NCI-H1694 (cell line): ENCODE results near the gene AP1G2.
"Not testable (repeated sequence)": the region's sequence is repeated elsewhere in the genome, so short reads cannot be mapped to it uniquely, and the experiment has no call there.

Source experiments
- DNase-seq: peaks from one replicate; lab custom pipeline; 2025; lab: John Stamatoyannopoulos, UW

The AP1G2 gene

GRCh38 chr14:23567186-23568020, at the start of gene AP1G2:
Gene AP1G2 (minus strand): TSS chr14:23567791. CDS start chr14:23567314, 477 bp downstream.
- DNase-seq, result peak; percentile 74

GRCh38 chr14:23615856-23616255, 48.3 kb upstream of the AP1G2 start:
- no peak for DNase-seq

- no peak for DNase-seq
Observed at GRCh38 chr14:23614395-23614828, 46.8 kb upstream of the AP1G2 start.

GRCh38 chr14:23613242-23614070, 45.9 kb upstream of the AP1G2 start:
- no peak for DNase-seq

- DNase-seq, result no peak
Observed at GRCh38 chr14:23612802-23613201, 45.2 kb upstream of the AP1G2 start.

GRCh38 chr14:23612354-23612732, 44.8 kb upstream of the AP1G2 start:
- no peak for DNase-seq

GRCh38 chr14:23610815-23611289, 43.3 kb upstream of the AP1G2 start:
- DNase-seq, result no peak

- no peak for DNase-seq
Observed at GRCh38 chr14:23610090-23610814, 42.7 kb upstream of the AP1G2 start.

- not testable (repeated sequence) for DNase-seq
Observed at GRCh38 chr14:23609411-23610089, 42.0 kb upstream of the AP1G2 start.

- DNase-seq, result no peak
Observed at GRCh38 chr14:23609001-23609400, 41.4 kb upstream of the AP1G2 start.

GRCh38 chr14:23608454-23608853, 40.9 kb upstream of the AP1G2 start:
- no peak for DNase-seq

- DNase-seq, result no peak
Observed at GRCh38 chr14:23605931-23606585, 38.5 kb upstream of the AP1G2 start.

- no peak for DNase-seq
Observed at GRCh38 chr14:23604675-23605170, 37.1 kb upstream of the AP1G2 start.

GRCh38 chr14:23604148-23604547, 36.6 kb upstream of the AP1G2 start:
- no peak for DNase-seq

GRCh38 chr14:23603103-23603502, 35.5 kb upstream of the AP1G2 start:
- DNase-seq, result no peak

- DNase-seq, result no peak
Observed at GRCh38 chr14:23602181-23603095, 34.8 kb upstream of the AP1G2 start.

- no peak for DNase-seq
Observed at GRCh38 chr14:23601845-23602180, 34.2 kb upstream of the AP1G2 start.

GRCh38 chr14:23601424-23601823, 33.8 kb upstream of the AP1G2 start:
- DNase-seq, result no peak

GRCh38 chr14:23600806-23601205, 33.2 kb upstream of the AP1G2 start:
- no peak for DNase-seq

GRCh38 chr14:23600322-23600707, 32.7 kb upstream of the AP1G2 start:
- DNase-seq, result no peak
